ENCODE data around the gene ECPAS.
"Not testable (repeated sequence)": the region's sequence is repeated elsewhere in the genome, so short reads cannot be mapped to it uniquely, and the experiment has no call there.

ECPAS gene

DNA sequence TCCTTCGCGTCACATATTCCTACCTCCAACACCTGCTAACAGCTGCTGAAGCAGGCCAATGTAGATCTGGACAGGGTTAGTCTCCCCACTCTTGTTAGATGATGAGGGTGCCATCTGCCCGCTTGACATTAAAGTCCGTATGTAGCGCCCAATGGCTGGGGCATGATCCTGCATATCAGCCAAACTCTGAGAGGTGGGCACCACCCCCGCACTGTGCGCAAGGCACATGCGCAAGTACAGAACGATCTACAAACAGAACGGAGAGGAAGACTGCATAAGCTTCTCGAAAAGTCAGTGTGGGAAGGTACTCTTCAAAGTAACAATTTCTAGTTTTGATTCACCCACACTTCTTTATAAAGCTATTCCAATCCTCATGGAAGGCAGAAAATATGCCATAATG, 69.8 kb downstream of the ECPAS start:
- no peak for DNase-seq (ENCODE audit: low spot score)

DNA sequence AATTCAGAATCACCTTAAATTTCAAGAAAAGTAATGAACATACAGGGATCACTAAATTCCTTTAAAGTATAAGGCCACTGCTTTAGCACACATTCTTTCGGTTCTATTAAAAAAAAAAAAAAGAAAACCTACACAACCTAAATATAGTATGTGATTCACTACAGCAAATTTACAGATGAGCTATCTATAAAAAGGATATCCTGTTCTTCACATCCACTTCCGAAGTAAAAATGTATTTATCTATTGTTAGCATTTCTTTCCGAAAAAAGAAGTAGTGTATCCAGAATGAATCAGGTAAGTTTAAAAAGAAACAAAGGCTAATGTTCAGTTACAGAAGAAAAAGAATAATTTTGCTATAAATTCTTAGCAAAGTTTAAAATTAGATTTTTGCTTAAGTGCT, 70.2 kb downstream of the ECPAS start:
- no peak for DNase-seq (ENCODE audit: low spot score)

DNA sequence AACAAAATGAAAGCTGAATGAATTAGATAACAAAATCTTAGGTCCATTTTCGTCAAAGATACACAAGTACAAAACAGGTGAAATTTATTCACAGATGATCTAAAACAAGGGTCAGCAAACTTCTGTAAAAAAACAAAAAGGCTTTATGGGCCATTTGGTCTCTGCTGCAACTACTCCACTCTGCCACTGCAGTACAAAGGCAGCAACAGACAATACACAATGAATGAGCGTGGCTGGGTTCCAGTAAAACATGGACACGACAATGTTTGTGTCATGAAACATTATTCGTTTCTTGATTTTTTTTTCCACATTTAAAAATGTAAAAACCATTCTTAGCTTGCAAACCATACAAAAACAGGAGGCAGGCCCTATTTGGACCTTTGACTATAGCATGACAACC, 71.9 kb downstream of the ECPAS start:
- peak; percentile 6 for DNase-seq (ENCODE audit: low spot score)

DNA sequence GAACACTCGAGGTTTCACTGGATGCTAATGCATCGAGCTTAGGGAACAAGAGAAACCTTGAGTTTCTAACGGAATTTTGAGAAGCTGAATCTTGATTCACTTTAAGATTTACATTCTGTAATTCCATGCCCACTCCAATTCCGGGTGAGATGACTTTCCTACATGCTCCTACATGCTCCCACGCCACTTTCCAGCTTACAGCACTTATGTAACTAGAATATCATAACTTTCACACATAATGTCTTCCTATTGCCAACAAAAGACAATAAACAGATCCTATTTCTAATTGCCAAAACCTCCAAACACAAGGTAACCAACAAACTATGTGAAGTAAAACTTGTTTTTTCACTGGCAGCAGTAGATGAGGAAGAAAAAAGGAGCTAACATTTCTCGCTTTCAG, 72.9 kb downstream of the ECPAS start:
- no peak for DNase-seq (ENCODE audit: low spot score)

DNA sequence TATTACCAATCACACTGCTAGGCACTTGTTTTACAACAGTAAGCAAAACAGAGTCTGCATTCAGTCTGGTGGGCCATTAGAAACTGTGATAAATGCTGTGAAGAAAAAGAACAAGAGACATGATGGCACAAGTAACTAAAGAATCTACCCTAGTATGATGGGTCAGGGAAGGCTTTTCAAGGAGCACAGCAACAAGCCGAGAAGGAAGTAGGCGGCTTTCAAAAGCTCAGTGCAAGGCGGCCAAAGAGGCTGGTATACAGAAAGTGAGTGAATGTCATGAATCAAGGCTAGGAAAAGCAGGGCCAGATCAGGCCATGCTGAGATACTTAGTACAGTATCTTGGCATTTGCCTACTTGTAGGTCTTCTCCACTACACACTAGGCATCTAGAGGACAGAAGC, 76.4 kb downstream of the ECPAS start:
- DNase-seq (ENCODE audit: low spot score), result no peak

DNA sequence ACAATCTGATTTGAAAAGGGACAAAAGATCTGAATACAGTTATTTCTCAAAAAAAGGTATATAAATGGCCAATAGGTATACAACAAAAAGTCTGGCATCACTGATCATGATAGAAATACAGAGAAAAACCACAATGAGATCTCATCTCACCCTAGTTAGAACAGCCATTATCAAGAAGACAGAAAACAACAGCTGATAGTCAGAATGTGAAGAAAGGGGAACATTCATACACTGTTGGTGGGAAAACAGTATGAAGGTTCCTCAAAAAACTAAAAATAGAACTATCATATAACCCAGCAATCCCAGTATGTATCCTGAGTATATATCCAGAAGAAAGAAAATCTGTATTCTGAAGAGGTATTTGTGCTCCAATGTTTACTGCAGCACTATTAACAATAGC, 78.5 kb downstream of the ECPAS start:
- DNase-seq (ENCODE audit: low spot score), result no peak

DNA sequence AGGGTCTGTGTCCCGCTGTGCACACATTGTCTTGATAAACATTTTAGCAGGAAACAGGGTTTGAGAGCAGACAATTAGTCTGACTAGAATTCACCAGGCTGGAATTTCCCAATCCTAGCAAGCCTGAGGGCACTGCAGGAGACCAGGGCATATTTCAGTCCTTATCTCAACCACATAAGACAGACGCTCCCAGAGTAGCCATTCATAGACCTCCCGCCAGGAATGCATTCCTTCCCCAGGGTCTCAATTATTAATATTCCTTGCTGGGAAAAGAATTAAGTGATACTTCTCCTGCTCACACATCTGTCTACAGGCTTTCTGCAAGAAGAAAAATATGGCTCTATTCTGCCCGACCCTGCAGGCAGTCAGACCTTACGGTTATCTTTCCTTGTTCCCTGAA, 82.7 kb downstream of the ECPAS start:
- not testable (repeated sequence) for DNase-seq (ENCODE audit: low spot score)

DNA sequence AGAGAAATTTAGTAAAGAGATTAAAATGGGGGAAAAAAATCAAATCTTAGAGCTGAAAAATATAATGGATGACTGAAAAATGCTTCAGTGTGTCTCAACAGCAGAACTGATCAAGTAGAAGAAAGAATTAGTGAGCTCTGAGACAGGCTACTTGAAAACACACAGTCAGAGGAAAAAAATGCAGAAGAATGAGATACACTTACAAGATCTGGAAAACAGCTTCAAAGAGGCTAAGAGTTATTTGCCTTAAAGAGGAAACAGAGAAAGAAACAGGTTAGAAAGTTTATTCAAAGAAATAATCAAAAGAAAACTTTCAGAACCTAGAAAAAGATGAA, 83.7 kb downstream of the ECPAS start:
- no peak for DNase-seq (ENCODE audit: low spot score)

DNA sequence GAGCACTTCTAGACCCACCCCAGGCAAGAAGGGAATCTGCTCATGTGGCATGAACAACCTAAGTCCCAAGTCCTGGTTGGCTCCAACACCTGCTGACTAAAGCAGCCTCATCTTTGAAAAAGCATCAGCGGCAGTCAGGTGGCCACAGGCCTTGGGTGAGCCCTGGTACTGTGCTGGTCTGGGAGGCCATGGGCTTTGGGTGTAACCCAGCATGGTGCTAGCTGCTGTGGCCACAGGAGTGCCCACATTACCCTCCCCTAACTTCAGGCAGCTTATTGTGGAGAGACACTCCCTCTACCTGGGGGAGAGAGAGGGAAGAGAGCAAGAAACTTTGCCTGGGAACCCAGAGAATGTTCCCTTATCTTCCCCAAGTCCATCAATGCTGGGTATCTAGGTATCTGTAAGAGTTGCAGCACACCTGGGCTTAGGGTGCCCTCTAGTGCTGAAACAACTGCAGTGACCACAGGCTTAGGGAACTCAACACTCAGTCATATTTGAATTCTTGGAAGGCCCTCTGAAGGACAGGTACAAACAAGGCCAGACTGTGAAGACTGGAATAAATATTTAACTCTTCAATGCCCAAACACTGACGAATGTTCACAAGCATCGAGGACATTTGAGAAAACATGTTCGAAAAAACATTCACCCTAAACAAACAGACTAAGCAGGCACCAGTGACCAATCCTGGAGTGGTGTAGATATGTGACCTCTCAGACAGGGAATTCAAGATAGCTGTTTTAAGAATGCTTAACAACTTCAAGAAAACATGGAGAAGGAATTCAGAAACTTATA, 84.2 kb downstream of the ECPAS start:
- DNase-seq (ENCODE audit: low spot score), result no peak

DNA sequence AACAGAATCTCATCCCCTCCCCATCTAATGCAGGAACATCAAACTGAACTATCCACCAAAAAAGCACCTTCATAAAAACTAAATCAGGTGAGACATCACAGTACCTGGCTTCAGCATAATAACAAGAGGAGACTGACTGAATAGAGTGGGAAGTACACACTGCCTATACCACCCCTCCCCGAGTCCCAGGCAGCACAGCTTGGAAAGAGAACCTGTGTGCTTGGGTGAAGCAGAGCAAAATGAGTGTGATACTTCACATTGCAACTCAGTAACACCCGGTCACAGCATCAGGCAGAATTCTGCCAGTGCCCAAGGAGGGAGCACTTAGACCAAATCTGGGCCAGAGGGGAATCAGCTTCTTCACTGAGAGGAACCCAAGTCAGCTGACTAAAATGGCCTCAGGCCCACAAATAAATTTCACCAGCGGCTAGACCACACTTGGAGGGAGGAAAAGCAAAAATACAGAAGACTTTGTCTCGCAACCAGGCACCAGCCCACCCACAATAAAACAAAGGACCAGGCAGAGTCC, 84.9 kb downstream of the ECPAS start:
- DNase-seq (ENCODE audit: low spot score), result no peak

DNA sequence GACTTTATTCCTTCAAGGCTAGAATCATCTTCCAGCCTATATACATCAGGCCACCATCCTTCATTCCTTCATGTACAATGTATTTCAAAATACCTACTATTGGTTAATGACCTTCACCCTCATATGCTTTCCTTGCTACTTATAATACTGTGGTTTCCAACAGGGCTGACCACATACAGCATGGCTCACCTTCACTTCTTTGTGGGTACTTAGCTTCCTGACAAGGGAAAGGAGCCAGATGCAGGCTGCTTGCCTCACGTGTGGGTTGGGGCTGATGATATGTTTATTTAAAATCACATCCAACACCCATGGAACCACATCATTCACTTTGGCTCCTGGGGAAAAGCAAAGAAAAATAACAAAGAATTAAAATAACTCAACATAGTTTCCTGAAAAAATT, 90.2 kb downstream of the ECPAS start:
- no peak for DNase-seq (ENCODE audit: low spot score)

DNA sequence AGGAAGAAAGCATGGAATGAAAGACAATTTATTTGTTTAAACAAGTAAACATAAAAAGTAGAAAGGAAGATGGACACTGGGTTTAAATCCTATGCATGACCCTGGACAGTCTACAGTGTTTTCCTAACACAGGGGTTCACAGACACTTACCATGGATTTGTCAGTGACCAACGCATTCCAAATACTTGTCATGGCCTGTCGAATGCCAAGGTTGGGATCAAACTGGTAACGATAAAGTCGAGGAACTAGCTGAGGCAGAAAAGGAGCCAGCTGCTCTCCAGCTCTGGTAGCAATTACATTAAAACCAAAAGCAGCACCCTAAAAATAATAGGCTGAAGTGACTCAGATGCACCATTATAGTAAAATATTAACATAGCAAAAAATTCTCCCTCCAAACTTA, 94.8 kb downstream of the ECPAS start:
- DNase-seq (ENCODE audit: low spot score), result no peak

DNA sequence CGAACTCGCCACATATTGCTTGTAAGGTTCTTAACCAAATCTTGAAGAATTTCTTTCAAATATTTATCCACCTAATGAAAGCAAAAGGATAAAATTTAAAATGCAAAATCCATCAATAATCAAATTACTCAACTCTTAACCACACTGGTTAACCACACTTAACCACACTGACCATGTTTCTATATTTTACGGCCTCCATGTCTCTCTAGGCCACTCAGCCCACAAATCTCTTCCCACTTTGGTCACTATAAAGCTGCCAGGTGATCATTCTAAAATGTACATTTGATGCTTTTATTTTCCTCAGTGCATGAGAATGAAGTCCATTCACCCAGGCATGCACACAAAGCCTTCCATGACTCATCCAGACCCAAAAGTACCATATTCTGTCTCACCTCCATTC, 97.8 kb downstream of the ECPAS start:
- no peak for DNase-seq (ENCODE audit: low spot score)

DNA sequence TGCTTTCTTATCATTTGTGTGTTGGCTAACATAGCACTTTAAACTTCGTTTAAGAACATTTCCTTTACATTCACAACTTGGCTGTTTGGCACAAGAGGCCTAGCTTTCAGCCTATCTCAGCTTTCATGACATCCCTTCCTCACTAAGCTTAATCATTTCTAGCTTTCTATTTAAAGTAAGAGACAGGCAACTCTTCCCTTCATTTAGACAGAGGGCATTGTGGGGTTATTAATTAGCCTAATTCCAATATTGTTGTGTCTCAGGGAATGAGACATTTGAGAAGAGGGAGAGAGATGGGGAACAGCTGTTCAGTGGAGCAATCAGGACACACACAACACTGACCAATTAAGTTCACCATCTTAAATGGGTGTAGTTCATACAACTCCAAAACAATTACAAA, 103.2 kb downstream of the ECPAS start:
- no peak for DNase-seq (ENCODE audit: low spot score)

DNA sequence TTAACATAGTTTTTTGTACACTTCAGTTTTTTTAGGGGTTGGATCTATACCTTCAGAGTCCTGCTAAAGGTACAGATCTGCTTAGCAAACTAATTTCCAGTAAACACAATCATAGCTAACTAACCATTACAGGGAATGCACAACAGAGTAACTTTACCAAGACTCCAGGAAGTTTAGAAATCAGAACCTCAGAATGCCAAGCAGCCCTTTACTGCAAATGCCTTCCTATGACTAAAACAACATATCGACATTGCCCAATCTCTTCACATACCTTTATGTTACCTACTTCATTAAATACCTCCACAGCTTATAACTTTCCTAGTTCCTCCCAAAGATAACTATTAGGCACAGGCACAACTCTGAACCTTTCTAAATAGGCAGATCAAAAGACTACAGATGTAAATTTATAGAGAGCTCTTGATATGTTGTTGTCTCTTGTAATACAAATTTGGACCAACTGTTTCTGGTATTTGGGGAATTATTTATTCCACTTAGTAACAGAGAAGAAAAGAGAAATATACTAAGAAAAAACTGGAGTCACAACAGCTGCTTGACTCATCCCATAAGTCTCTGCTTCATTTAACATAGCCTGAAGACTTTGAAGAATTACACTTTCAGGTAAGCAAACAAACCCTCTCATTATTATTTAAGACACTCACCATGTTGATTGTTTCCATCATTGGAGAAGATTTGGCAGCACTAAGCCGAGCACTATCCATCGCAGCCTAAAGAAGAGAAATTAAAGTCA, 108.2 kb downstream of the ECPAS start:
- DNase-seq (ENCODE audit: low spot score), result no peak

DNA sequence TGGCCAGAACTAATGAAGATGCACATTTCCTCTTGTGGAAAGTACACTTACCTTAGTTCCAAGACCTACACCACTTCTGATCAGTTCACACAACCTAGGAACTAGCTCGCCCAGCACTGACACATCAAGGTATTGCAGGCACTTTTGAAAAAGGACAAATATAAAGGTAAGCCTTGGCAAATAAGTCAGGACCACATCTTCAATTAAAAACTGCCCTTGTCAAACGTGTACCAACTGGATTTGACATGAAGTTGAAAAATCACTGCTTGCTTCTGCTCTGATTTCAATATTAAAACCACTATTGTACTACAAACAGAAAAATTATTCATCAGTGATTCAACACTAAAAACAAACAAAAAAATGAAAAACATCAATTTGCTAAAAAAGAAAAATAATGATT, 109.1 kb downstream of the ECPAS start:
- DNase-seq (ENCODE audit: low spot score), result no peak

DNA sequence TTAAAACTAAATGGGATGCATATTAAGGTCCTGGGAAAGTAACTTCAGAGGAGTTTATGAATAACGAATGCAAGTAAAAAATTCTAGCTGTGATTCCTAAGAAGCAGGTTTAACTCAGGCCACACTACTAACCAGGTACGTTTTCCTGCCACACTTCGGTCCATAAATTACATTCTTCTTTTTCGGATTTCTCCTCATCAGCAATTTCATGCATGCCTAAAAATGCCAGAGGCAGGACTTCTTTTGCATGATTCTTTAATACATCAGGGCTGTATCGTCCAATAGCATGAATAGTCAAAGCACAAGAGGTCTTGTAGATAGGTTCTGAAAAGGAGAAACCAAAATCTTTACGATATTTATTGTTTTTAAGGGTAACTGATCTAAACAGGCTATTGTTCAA, 111.9 kb downstream of the ECPAS start:
- no peak for DNase-seq (ENCODE audit: low spot score)

DNA sequence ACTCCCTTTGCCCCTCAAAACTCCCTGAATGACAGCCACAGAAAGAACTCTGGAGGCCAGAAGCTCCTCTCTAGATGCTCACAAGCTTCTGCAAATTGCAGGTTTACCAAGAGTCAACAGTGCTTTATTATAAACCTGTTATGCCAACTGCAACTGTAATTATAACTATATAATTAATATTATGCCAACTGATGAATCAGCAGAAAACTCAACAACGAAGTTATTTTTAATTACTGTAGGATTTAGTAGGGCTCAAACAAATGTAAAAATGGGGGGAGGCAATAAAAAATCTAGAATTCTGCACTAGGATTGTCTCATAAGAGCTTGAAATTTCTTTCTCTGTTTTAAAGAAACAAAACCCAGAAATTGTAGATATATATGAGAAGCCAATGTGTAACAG, 117.2 kb downstream of the ECPAS start:
- DNase-seq (ENCODE audit: low spot score), result no peak

DNA sequence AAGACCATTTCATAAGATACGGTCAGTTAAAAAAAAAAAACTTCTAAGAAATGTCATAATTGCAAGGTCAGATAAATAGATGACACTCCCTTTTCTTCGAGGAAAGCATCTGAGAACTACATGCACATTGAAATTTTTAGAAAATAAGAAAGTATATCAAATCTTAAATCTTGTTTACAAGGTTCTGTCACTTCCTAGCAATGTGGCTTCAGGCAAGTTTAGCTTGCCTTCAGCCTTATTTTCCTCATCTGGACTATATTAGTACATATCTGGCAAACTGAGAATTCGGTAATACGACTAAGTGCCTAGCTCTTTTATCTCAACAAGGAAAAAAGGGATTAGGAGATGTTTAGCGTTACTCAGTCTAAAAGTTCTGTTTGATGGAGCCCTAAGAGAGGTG, 121.7 kb downstream of the ECPAS start:
- no peak for DNase-seq (ENCODE audit: low spot score)

DNA sequence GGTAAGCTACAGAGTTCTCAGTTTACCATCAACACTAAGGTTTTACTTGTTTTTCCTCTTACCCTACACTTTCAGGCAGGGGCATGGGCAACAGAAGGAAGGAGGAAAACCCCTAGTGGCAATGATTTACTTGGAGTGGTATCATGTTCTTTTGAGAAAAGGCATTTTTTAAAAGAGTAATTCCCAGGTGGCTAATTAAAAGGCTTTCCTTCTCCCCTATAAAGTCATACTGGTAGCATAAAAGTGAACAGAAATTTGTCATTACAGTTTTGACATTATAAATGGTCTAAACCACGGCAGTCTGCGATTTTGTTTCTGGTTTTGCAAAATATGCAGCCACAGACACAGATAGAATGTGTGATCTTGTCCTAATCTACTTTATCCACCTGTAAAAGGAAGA, 123.3 kb downstream of the ECPAS start:
- no peak for DNase-seq (ENCODE audit: low spot score)

DNA sequence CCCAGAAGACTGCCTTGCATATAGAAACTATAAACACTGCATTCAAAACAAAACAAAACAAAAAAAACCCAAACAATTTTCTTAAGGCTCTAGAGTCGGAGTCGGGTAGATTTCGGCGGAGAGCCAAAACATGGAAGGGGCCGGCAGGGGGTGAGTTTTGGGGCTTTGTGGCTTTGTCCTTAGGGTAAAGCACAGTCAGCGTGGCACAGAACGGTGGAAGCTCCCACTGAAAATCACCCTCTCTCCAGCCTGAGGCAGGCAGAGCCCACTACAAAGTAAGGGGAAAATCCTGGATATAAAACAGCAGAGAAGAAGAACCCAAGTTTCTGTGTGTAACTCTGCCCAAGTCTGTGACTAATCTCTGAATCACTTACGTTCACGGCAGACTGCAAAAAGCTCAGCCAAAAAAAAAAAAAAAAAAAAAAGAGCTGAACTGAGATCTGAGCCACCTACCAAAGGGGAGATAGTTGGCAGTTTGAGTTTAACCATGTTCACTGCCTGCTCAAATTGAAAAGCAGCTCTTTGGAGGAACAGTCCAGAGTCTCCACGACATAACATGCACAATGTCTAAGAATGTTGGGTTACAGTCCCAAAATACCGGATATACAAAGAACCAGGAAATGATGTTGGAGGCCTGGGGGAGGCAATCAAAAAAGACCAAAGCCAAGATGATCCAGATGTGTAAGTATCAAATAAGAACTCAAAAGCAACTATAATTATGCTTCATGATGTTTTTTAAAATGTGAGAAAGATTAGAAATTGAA, 127.5 kb downstream of the ECPAS start:
- peak; percentile 95 for DNase-seq (ENCODE audit: low spot score)

DNA sequence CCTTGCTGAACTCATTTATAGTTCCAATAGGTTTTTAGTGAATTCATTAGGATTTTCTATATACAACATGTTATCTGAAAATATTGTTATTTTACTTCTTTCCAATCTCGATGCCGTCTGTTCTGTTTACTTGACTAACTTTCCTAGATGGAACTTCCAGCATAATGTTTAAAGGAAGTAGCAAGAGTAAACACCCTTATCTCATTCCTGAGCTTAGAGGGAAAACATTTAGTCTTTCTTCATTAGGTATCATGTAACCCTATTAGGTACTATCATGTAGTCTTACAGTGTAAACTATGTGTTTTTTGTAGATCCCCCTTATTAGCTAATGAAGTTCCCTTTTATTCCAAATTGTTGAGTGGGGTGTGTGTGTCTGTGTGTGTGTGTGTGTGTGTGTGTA, 131.6 kb downstream of the ECPAS start:
- no peak for DNase-seq (ENCODE audit: low spot score)

DNA sequence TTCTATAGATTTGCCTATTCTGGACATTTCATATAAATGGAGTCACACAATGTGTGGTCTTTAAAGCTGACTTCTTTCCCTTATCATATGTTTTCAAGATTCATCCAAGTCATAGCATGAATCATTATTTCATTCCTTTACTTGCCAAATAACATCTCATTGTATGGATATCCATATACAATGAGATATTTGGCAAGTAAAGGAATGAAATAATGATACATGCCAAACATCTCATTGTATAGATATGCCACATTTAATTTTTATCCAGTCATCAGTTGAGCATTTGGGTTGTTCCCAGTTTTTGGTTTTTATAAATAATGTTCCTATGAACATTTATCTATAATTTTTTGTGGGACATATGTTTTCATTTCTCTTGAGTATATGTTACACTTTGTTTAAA, 133.6 kb downstream of the ECPAS start:
- DNase-seq (ENCODE audit: low spot score), result no peak

Measured in COLO829 (cell line).